H1 (cell line): Measurements from ENCODE around the gene OR10K1. TPM values are rescaled to one million over a fixed set of nuclear protein-coding genes. Genes with fewer than 3 reads are reported as not detected.

ENCODE experiments used
- CTCF ChIA-PET: fragments of 300-600 bp; sonication (Branson Sonifier 250); formaldehyde crosslinking; loops from one replicate; lab custom pipeline; 2021; ENCODE audit not compliant: partially characterized antibody; lab: Charles Lee
- POLR2A ChIA-PET: fragments of 300-600 bp; sonication (Branson Sonifier 250); formaldehyde crosslinking; loops from one replicate; lab custom pipeline; 2021; ENCODE audit warnings: inconsistent platforms; ENCODE audit not compliant: partially characterized antibody; lab: Charles Lee
- DNase-seq, 2 experiments: peaks; one replicate each; pipeline versions ENCODE4 v3.0.0 to v3.0.0-alpha.2; 2010 to 2022; ENCODE audit warnings: low spot score in 2 of 2, low read depth in 1 of 2, mixed read lengths in 1 of 2
- FAIRE-seq: peaks from 2 replicates; lab custom pipeline; 2011; peaks lifted over from hg19 to GRCh38; lab: Jason Lieb, UNC
- H2AFZ ChIP-seq: 2 replicates; pipeline ENCODE4 v1.8.1; 2012; ENCODE audit warnings: low read length, inconsistent platforms
- H2AK5ac ChIP-seq: 2 replicates; pipeline ENCODE4 v1.6.1; 2013; ENCODE audit warnings: low read depth, low read length
- H2BK120ac ChIP-seq: replicated peaks from 2 replicates; pipeline ENCODE3; 2013; ENCODE audit warnings: low read depth, low read length, inconsistent platforms
- H2BK12ac ChIP-seq: 2 replicates; pipeline ENCODE4 v1.6.1; 2013; ENCODE audit warnings: low read depth, low read length
- H2BK15ac ChIP-seq: 2 replicates; pipeline ENCODE4 v1.6.1; 2013; ENCODE audit warnings: low read length
- H2BK20ac ChIP-seq: 2 replicates; pipeline ENCODE4 v1.6.1; 2013; ENCODE audit warnings: low read length
- H2BK5ac ChIP-seq: 2 replicates; pipeline ENCODE4 v1.6.1; 2013; ENCODE audit warnings: low read depth, low read length
- H3K14ac ChIP-seq: 2 replicates; pipeline ENCODE4 v1.6.1; 2013; ENCODE audit warnings: inconsistent platforms; ENCODE audit not compliant: insufficient read length
- H3K18ac ChIP-seq: 2 replicates; pipeline ENCODE4 v1.6.1; 2013; ENCODE audit warnings: low read length; ENCODE audit errors: extremely low read depth
- H3K23ac ChIP-seq: 2 replicates; pipeline ENCODE4 v1.6.1; 2013; ENCODE audit warnings: inconsistent platforms; ENCODE audit not compliant: insufficient read length
- H3K23me2 ChIP-seq: 2 replicates; pipeline ENCODE4 v1.6.1; 2013; ENCODE audit warnings: low read depth, low read length
- H3K27ac ChIP-seq: 2 replicates; pipeline ENCODE4 v1.6.1; 2011; ENCODE audit warnings: low read depth, low read length, inconsistent platforms
- H3K27me3 ChIP-seq, 4 experiments: replicated peaks in 1 of 4; 1 replicate in 1 of 4; 2 replicates in 3 of 4; pipeline versions ENCODE4 v1.6.1 to v1.8.1; 2011 to 2013; ENCODE audit warnings: low read length in 3 of 4, mild to moderate bottlenecking in 3 of 4, inconsistent platforms in 2 of 4, mixed read lengths in 2 of 4, moderate library complexity in 1 of 4; ENCODE audit not compliant: control insufficient read depth in 3 of 4, insufficient read depth in 3 of 4; ENCODE audit errors: extremely low read depth in 1 of 4
- H3K36me3 ChIP-seq, 4 experiments: 2 replicates each; pipeline versions ENCODE4 v1.6.1 to v1.8.1; 2011 to 2013; ENCODE audit warnings: mild to moderate bottlenecking in 4 of 4, low read length in 3 of 4, moderate library complexity in 2 of 4, control low read depth in 1 of 4, inconsistent platforms in 1 of 4; ENCODE audit not compliant: insufficient read depth in 4 of 4, control insufficient read depth in 2 of 4
- H3K4ac ChIP-seq: replicated peaks from 2 replicates; pipeline ENCODE3; 2013; ENCODE audit warnings: low read length, low read depth, mixed read lengths, inconsistent platforms; ENCODE audit not compliant: insufficient read length
- H3K4me1 ChIP-seq, 4 experiments: replicated peaks in 1 of 4; 1 replicate in 1 of 4; 2 replicates in 3 of 4; pipeline versions ENCODE4 v1.6.1 to v1.8.1; 2011 to 2013; ENCODE audit warnings: low read length in 3 of 4, inconsistent platforms in 2 of 4, mixed read lengths in 1 of 4; ENCODE audit not compliant: insufficient read depth in 4 of 4, control insufficient read depth in 3 of 4
- H3K4me2 ChIP-seq, 2 experiments: 2 replicates each; pipeline versions ENCODE4 v1.6.1 to v1.8.1; 2011 to 2013; ENCODE audit warnings: low read depth in 2 of 2, low read length in 2 of 2, control low read depth in 1 of 2, inconsistent platforms in 1 of 2, mild to moderate bottlenecking in 1 of 2; ENCODE audit not compliant: insufficient read depth in 1 of 2
- H3K4me3 ChIP-seq, 4 experiments: fragments of 200-600, 300-600 bp in 1 of 4; sonication (generic), shearing (Covaris generic), sonication (Bioruptor Twin) in 1 of 4; 2 replicates each; pipeline versions ENCODE4 v1.5.1 to v1.8.1; 2011 to 2016; ENCODE audit warnings: low read length in 4 of 4, low read depth in 3 of 4, control low read depth in 2 of 4, inconsistent platforms in 2 of 4, mild to moderate bottlenecking in 2 of 4, mixed read lengths in 1 of 4, moderate library complexity in 1 of 4; ENCODE audit not compliant: insufficient read depth in 2 of 4; ENCODE audit errors: extremely low read depth in 1 of 4
- H3K56ac ChIP-seq: replicated peaks from 2 replicates; pipeline ENCODE3; 2013; ENCODE audit warnings: low read depth, mild to moderate bottlenecking, mixed read lengths, low read length, inconsistent platforms; ENCODE audit not compliant: insufficient read length
- H3K79me1 ChIP-seq: 2 replicates; pipeline ENCODE4 v1.6.1; 2013; ENCODE audit warnings: low read depth, low read length, control low read depth
- H3K79me2 ChIP-seq, 2 experiments: 2 replicates each; pipeline versions ENCODE4 v1.6.1 to v1.8.1; 2012 to 2013; ENCODE audit warnings: low read length in 2 of 2, mild to moderate bottlenecking in 2 of 2, inconsistent platforms in 1 of 2; ENCODE audit not compliant: insufficient read depth in 2 of 2, control insufficient read depth in 1 of 2
- H3K9ac ChIP-seq, 4 experiments: replicated peaks in 1 of 4; 1 replicate in 1 of 4; 2 replicates in 3 of 4; pipeline versions ENCODE4 v1.6.1 to v1.8.1; 2011 to 2013; ENCODE audit warnings: low read depth in 3 of 4, low read length in 3 of 4, control low read depth in 2 of 4, mild to moderate bottlenecking in 2 of 4, moderate library complexity in 2 of 4, inconsistent platforms in 1 of 4; ENCODE audit errors: extremely low read depth in 1 of 4
- H3K9me3 ChIP-seq, 2 experiments: 2 replicates each; pipeline versions ENCODE4 v1.6.1 to v1.8.1; 2012 to 2013; ENCODE audit warnings: mild to moderate bottlenecking in 2 of 2, moderate library complexity in 2 of 2, control low read depth in 1 of 2, inconsistent platforms in 1 of 2, low read depth in 1 of 2, low read length in 1 of 2, mixed read lengths in 1 of 2; ENCODE audit not compliant: insufficient read depth in 2 of 2
- H4K20me1 ChIP-seq, 2 experiments: replicated peaks in 1 of 2; 2 replicates each; pipeline versions ENCODE3 to v1.8.1; 2011 to 2013; ENCODE audit warnings: inconsistent platforms in 2 of 2, low read length in 2 of 2, mild to moderate bottlenecking in 1 of 2; ENCODE audit not compliant: insufficient read depth in 2 of 2, control insufficient read depth in 1 of 2
- H4K5ac ChIP-seq: 2 replicates; pipeline ENCODE4 v1.6.1; 2013; ENCODE audit warnings: low read length, low read depth, mixed read lengths, inconsistent platforms; ENCODE audit not compliant: insufficient read length
- H4K8ac ChIP-seq: 2 replicates; pipeline ENCODE4 v1.8.0; 2013; ENCODE audit warnings: mild to moderate bottlenecking, moderate library complexity, low read length, inconsistent platforms; ENCODE audit not compliant: insufficient read depth; ENCODE audit errors: extremely low read depth
- H4K91ac ChIP-seq: replicated peaks from 2 replicates; pipeline ENCODE3; 2013; ENCODE audit warnings: low read length, mixed read lengths, inconsistent platforms; ENCODE audit not compliant: insufficient read length
- FOSL1 ChIP-seq: IDR thresholded peaks from 2 replicates; pipeline ENCODE4 v1.6.1; 2011; ENCODE audit warnings: mild to moderate bottlenecking, low read depth, low read length, moderate library complexity; ENCODE audit not compliant: insufficient read depth
- KDM1A ChIP-seq: fragments of 200-600, 300-600 bp; sonication (generic); IDR thresholded peaks from 2 replicates; pipeline ENCODE4 v1.7.1; 2016; ENCODE audit warnings: mild to moderate bottlenecking, low read length, borderline replicate concordance
- KDM4A ChIP-seq: IDR thresholded peaks from one replicate; pipeline ENCODE4 v1.7.1; 2012; ENCODE audit warnings: low read depth, mild to moderate bottlenecking, moderate library complexity, low read length, inconsistent platforms; ENCODE audit not compliant: severe bottlenecking
- TAF1 ChIP-seq: IDR thresholded peaks from 2 replicates; pipeline ENCODE4 v1.6.1; 2011; ENCODE audit warnings: mild to moderate bottlenecking, low read depth, low read length
- polyA plus RNA-seq, 7 experiments: library from polyadenylated mRNA; depleted of rRNA in 3 of 7; stranded (reverse) in 5 of 7; unstranded in 2 of 7; fragments of >200 nt in 5 of 7; fragments of 200-250 nt in 2 of 7; gene quantifications; 1 replicate in 5 of 7; 2 replicates in 1 of 7; 4 replicates in 1 of 7; pipeline versions ENCODE4 v1.2.1 to v1.2.3, GENCODE V29; 2011 to 2013; ENCODE audit warnings: missing spikeins in 2 of 7, mixed read lengths in 2 of 7
- total RNA-seq: library from RNA; stranded (reverse); fragmentation: NEBNext Ultra II Directional; extraction: Animal tissue kit (Norgen Biotek cat#: 25700); gene quantifications from 2 replicates; pipeline ENCODE4 v1.2.1, GENCODE V29; 2021

OR10K1 gene
- total and polyA plus RNA-seq, 2 of the 8 experiments (the other 6 are each of a cell fraction or from before 2014, with no cell fraction given): not detected

DNA sequence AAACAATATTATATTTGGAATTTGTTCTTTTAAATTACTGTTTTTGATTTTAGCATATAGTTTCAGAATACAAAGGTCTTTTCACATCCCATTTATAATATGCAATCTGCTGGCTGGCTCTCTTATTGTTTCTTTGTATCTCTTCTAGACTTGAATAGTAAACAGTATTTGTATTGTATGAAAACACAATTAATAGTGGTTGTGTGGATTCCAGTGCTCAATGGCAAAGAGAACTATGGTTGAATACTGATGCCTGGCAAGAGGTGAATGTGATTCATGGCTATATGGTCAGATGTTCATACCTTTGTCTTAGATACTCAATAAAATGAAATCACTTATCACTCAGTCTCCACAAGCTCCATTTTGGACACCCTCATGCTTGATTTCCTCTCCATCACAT, 55.3 kb downstream of the OR10K1 start:
- Histone ChIP-seq H2BK12ac (no peak overlapping the region), H3K9me3 (no peaks in the 10 kb centered on the region; a peak in 1 of 4 replicates), H2AFZ (no peak overlapping the region), H3K4me3 (no peak overlapping the region), H2AK5ac (no peak overlapping the region), H4K5ac (no peak overlapping the region), H2BK20ac (no peak overlapping the region), H3K4me2 (no peak overlapping the region), H3K4me1 (peaks cover 0 to 2% (median 1%) of the 10 kb centered on the region in 4 experiments; a peak in 2 of 7 replicates), H3K56ac (no peak overlapping the region), H3K27me3 (no peaks in the 10 kb centered on the region), H3K79me2 (no peaks in the 10 kb centered on the region), H3K23me2 (no peaks in the 10 kb centered on the region), H2BK15ac (no peak overlapping the region), H4K8ac (no peak overlapping the region), H3K23ac (no peak overlapping the region), H3K9ac (no peak overlapping the region), H3K18ac (no peak overlapping the region), H2BK120ac (no peak overlapping the region), H3K4ac (no peak overlapping the region), H4K91ac (no peak overlapping the region), H2BK5ac (no peak overlapping the region), H3K14ac (no peak overlapping the region), H3K79me1 (no peaks in the 10 kb centered on the region), H3K27ac (no peak overlapping the region), H4K20me1 (no peaks in the 10 kb centered on the region), H3K36me3 (no peaks in the 10 kb centered on the region)
- no peak for FAIRE-seq
- ChIA-PET CTCF (no interaction called here), POLR2A (no interaction called here)
- no peak for DNase-seq
- TF ChIP-seq KDM1A: no peak
- no peak for TF ChIP-seq FOSL1
- no peak for TF ChIP-seq TAF1
- TF ChIP-seq KDM4A: no peak

Other genes starting within 250 kb of the OR10K1 start
- not detected in 2 replicates for gene CD1A, start 207.4 kb upstream of the OR10K1 start, total RNA-seq
- gene CD1A, start 207.4 kb upstream of the OR10K1 start, polyA plus RNA-seq (2011; rRNA removed): not detected in 2 replicates
- gene CD1C, start 171.9 kb upstream of the OR10K1 start, total RNA-seq: 0.27 and 0.35 TPM in 2 replicates
- 0.06 TPM in 2 replicates for gene CD1C, start 171.9 kb upstream of the OR10K1 start, polyA plus RNA-seq (2011; rRNA removed)
- not detected in 2 replicates for gene CD1B, start 130.3 kb upstream of the OR10K1 start, total RNA-seq
- gene CD1B, start 130.3 kb upstream of the OR10K1 start, polyA plus RNA-seq (2011; rRNA removed): not detected in 2 replicates
- gene CD1E, start 107.9 kb upstream of the OR10K1 start, total RNA-seq: not detected in 2 replicates
- not detected in 2 replicates for gene CD1E, start 107.9 kb upstream of the OR10K1 start, polyA plus RNA-seq (2011; rRNA removed)
- gene OR10T2, start 62.4 kb upstream of the OR10K1 start, total RNA-seq: not detected in 2 replicates
- gene OR10T2, start 62.4 kb upstream of the OR10K1 start, polyA plus RNA-seq (2011; rRNA removed): not detected in 2 replicates
- gene OR10K2, start 35.6 kb upstream of the OR10K1 start, total RNA-seq: not detected in 2 replicates
- not detected in 2 replicates for gene OR10K2, start 35.6 kb upstream of the OR10K1 start, polyA plus RNA-seq (2011; rRNA removed)
- gene OR10R2, start 10.4 kb downstream of the OR10K1 start, total RNA-seq: not detected in 2 replicates
- not detected in 2 replicates for gene OR10R2, start 10.4 kb downstream of the OR10K1 start, polyA plus RNA-seq (2011; rRNA removed)
- 0.07 TPM in 1 of 2 replicates, not detected in the other for gene OR6Y1, start 92.6 kb downstream of the OR10K1 start, total RNA-seq
- gene OR6Y1, start 92.6 kb downstream of the OR10K1 start, polyA plus RNA-seq (2011; rRNA removed): not detected in 2 replicates
- not detected in 2 replicates for gene OR6P1, start 108.7 kb downstream of the OR10K1 start, total RNA-seq
- not detected in 2 replicates for gene OR6P1, start 108.7 kb downstream of the OR10K1 start, polyA plus RNA-seq (2011; rRNA removed)
- gene OR10X1, start 118.1 kb downstream of the OR10K1 start, total RNA-seq: not detected in 2 replicates
- not detected in 2 replicates for gene OR10X1, start 118.1 kb downstream of the OR10K1 start, polyA plus RNA-seq (2011; rRNA removed)
- not detected in 2 replicates for gene OR10Z1, start 143.4 kb downstream of the OR10K1 start, total RNA-seq
- not detected in 2 replicates for gene OR10Z1, start 143.4 kb downstream of the OR10K1 start, polyA plus RNA-seq (2011; rRNA removed)
- not detected in 2 replicates for gene SPTA1, start 224.9 kb downstream of the OR10K1 start, total RNA-seq
- not detected in 2 replicates for gene SPTA1, start 224.9 kb downstream of the OR10K1 start, polyA plus RNA-seq (2011; rRNA removed)
- gene OR6K2, start 238.8 kb downstream of the OR10K1 start, total RNA-seq: not detected in 2 replicates
- not detected in 2 replicates for gene OR6K2, start 238.8 kb downstream of the OR10K1 start, polyA plus RNA-seq (2011; rRNA removed)